Measurements from ENCODE around the gene AVL9. TPM values are rescaled to one million over a fixed set of nuclear protein-coding genes. Genes with fewer than 3 reads are reported as not detected.
"Not testable (repeated sequence)": the region's sequence is repeated elsewhere in the genome, so short reads cannot be mapped to it uniquely, and the experiment has no call there.

Gene AVL9
- total and polyA plus RNA-seq, 7 experiments from 2014 or later: 8.0 to 57.9 (median 35.4) TPM

- ATAC-seq (no peak), DNase-seq (no peak)
- no peaks in the 10 kb centered on the region for H3K36me3 ChIP-seq (ENCODE audit: control insufficient read depth in 2 of 3, insufficient read depth in 3 of 3, low read length in 3 of 3)
- H3K27me3 ChIP-seq (ENCODE audit: control insufficient read depth in 2 of 2, insufficient read depth in 2 of 2, low read length in 2 of 2): no peaks in the 10 kb centered on the region
- POLR2A ChIA-PET: no interaction called here
- intact Hi-C loops (cut with micrococcal nuclease): no loop called here
- Mint-ChIP-seq H3K4me3 (no peak overlapping the region), H3K27me3 (peaks cover 0 to 11% (median 2%) of the 10 kb centered on the region in 5 donors), H3K9me3 (no peaks in the 10 kb centered on the region), H3K36me3 (no peaks in the 10 kb centered on the region), H3K4me1 (no peaks in the 10 kb centered on the region), H3K27ac (no peak overlapping the region)
- CTCF ChIA-PET: no interaction called here
- H3K27ac ChIP-seq (ENCODE audit: low read depth, low read length): no peak overlapping the region
- H3K4me1 ChIP-seq (ENCODE audit: control insufficient read depth in 2 of 2, insufficient read depth in 2 of 2, low read length in 2 of 2): no peaks in the 10 kb centered on the region
- no peaks in the 10 kb centered on the region for H3K9me3 ChIP-seq (ENCODE audit: control insufficient read depth in 2 of 3, low read length in 3 of 3)
- no peak overlapping the region for H3K4me3 ChIP-seq (ENCODE audit: low read length)
These were observed 32.8 kb upstream of the AVL9 start for GRCh38 chr7:32462451-32462850.

GRCh38 chr7:32462977-32463376 lies 32.3 kb upstream of the AVL9 start:
- Histone ChIP-seq H3K9me3 (ENCODE audit: control insufficient read depth in 2 of 3, low read length in 3 of 3) (no peaks in the 10 kb centered on the region), H3K36me3 (ENCODE audit: control insufficient read depth in 2 of 3, insufficient read depth in 3 of 3, low read length in 3 of 3) (no peaks in the 10 kb centered on the region), H3K27me3 (ENCODE audit: control insufficient read depth in 2 of 2, insufficient read depth in 2 of 2, low read length in 2 of 2) (no peaks in the 10 kb centered on the region), H3K27ac (ENCODE audit: low read depth, low read length) (no peak overlapping the region), H3K4me1 (ENCODE audit: control insufficient read depth in 2 of 2, insufficient read depth in 2 of 2, low read length in 2 of 2) (no peaks in the 10 kb centered on the region), H3K4me3 (ENCODE audit: low read length) (no peak overlapping the region)
- H3K4me1 Mint-ChIP-seq: no peaks in the 10 kb centered on the region
- no peak overlapping the region for H3K27ac Mint-ChIP-seq
- ATAC-seq (no peak), DNase-seq (no peak)
- intact Hi-C loops (cut with micrococcal nuclease): no loop called here
- no peaks in the 10 kb centered on the region for H3K36me3 Mint-ChIP-seq
- H3K4me3 Mint-ChIP-seq: no peak overlapping the region
- peaks cover 0 to 11% (median 0%) of the 10 kb centered on the region in 5 donors for H3K27me3 Mint-ChIP-seq
- ChIA-PET CTCF (no interaction called here), POLR2A (no interaction called here)
- H3K9me3 Mint-ChIP-seq: no peaks in the 10 kb centered on the region

DNA sequence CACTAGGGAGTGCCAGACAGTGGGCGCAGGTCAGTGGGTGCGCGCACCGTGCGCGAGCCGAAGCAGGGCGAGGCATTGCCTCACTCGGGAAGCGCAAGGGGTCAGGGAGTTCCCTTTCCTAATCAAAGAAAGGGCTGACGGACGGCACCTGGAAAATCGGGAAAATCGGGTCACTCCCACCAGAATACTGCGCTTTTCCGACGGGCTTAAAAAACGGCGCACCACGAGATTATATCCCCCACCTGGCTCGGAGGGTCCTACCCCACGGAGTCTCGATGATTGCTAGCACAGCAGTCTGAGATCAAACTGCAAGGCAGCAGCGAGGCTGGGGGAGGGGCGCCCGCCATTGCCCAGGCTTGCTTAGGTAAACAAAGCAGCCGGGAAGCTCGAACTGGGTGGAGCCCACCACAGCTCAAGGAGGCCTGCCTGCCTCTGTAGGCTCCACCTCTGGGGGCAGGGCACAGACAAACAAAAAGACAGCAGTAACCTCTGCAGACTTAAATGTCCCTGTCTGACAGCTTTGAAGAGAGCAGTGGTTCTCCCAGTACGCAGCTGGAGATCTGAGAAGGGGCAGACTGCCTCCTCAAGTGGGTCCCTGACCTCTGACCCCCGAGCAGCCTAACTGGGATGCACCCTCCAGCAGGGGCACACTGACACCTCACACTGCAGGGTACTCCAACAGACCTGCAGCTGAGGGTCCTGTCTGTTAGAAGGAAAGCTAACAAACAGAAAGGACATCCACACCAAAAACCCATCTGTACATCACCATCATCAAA lies 30.5 kb upstream of the AVL9 start:
- DNase-seq; H3K9me3 Mint-ChIP-seq; H3K4me3 Mint-ChIP-seq; H3K27me3 ChIP-seq (ENCODE audit: control insufficient read depth in 2 of 2, insufficient read depth in 2 of 2, low read length in 2 of 2); H3K27ac ChIP-seq (ENCODE audit: low read depth, low read length); CTCF ChIA-PET; H3K4me3 ChIP-seq (ENCODE audit: low read length); H3K36me3 ChIP-seq (ENCODE audit: control insufficient read depth in 2 of 3, insufficient read depth in 3 of 3, low read length in 3 of 3); H3K36me3 Mint-ChIP-seq; H3K27ac Mint-ChIP-seq; H3K27me3 Mint-ChIP-seq; H3K9me3 ChIP-seq (ENCODE audit: control insufficient read depth in 2 of 3, low read length in 3 of 3); ATAC-seq; H3K4me1 Mint-ChIP-seq; H3K4me1 ChIP-seq (ENCODE audit: control insufficient read depth in 2 of 2, insufficient read depth in 2 of 2, low read length in 2 of 2); POLR2A ChIA-PET; intact Hi-C loops (cut with micrococcal nuclease): not testable (repeated sequence)

DNA sequence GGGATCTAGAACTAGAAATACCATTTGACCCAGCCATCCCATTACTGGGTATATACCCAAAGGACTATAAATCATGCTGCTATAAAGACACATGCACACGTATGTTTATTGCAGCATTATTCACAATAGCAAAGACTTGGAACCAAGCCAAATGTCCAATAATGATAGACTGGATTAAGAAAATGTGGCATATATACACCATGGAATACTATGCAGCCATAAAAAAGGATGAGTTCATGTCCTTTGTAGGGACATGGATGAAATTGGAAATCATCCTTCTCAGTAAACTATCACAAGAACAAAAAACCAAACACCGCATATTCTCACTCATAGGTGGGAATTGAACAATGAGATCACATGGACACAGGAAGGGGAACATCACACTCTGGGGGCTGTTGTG lies 25.3 kb upstream of the AVL9 start:
- H3K4me1 Mint-ChIP-seq; H3K4me3 ChIP-seq (ENCODE audit: low read length); DNase-seq; H3K9me3 Mint-ChIP-seq; H3K9me3 ChIP-seq (ENCODE audit: control insufficient read depth in 2 of 3, low read length in 3 of 3); H3K4me1 ChIP-seq (ENCODE audit: control insufficient read depth in 2 of 2, insufficient read depth in 2 of 2, low read length in 2 of 2); H3K27ac ChIP-seq (ENCODE audit: low read depth, low read length); H3K27me3 Mint-ChIP-seq; H3K36me3 ChIP-seq (ENCODE audit: control insufficient read depth in 2 of 3, insufficient read depth in 3 of 3, low read length in 3 of 3); H3K4me3 Mint-ChIP-seq; H3K36me3 Mint-ChIP-seq; ATAC-seq; H3K27me3 ChIP-seq (ENCODE audit: control insufficient read depth in 2 of 2, insufficient read depth in 2 of 2, low read length in 2 of 2); CTCF ChIA-PET; H3K27ac Mint-ChIP-seq; POLR2A ChIA-PET: not testable (repeated sequence)
- intact Hi-C loops (cut with micrococcal nuclease): loop anchor here (10.0 kb wide), 2 partner anchors 1335 to 1665 kb away; no protein-coding TSS in a partner anchor

- intact Hi-C loops (cut with micrococcal nuclease): loop anchor here (10.0 kb wide), 2 partner anchors 1336 to 1666 kb away; no protein-coding TSS in a partner anchor
- Mint-ChIP-seq H3K4me3 (no peak overlapping the region), H3K36me3 (peaks cover 0 to 3% (median 0%) of the 10 kb centered on the region in 5 donors), H3K9me3 (peaks cover 0 to 2% (median 0%) of the 10 kb centered on the region in 11 donors), H3K4me1 (peaks cover 0 to 1% (median 0%) of the 10 kb centered on the region in 7 donors), H3K27me3 (peaks cover 0 to 2% (median 0%) of the 10 kb centered on the region in 5 donors), H3K27ac (peak overlapping the region in 1 of 9 donors; percentile 58)
- H3K4me3 ChIP-seq (ENCODE audit: low read length): no peak overlapping the region
- DNase-seq (no peak), ATAC-seq (no peak)
- ChIA-PET POLR2A (no interaction called here), CTCF (no interaction called here)
- H3K27me3 ChIP-seq (ENCODE audit: control insufficient read depth in 2 of 2, insufficient read depth in 2 of 2, low read length in 2 of 2): no peaks in the 10 kb centered on the region
- no peak overlapping the region for H3K27ac ChIP-seq (ENCODE audit: low read depth, low read length)
- H3K4me1 ChIP-seq (ENCODE audit: control insufficient read depth in 2 of 2, insufficient read depth in 2 of 2, low read length in 2 of 2): no peaks in the 10 kb centered on the region
- H3K9me3 ChIP-seq (ENCODE audit: control insufficient read depth in 2 of 3, low read length in 3 of 3): no peaks in the 10 kb centered on the region
- H3K36me3 ChIP-seq (ENCODE audit: control insufficient read depth in 2 of 3, insufficient read depth in 3 of 3, low read length in 3 of 3): no peaks in the 10 kb centered on the region
These were observed 24.4 kb upstream of the AVL9 start for GRCh38 chr7:32470871-32471270.

DNA sequence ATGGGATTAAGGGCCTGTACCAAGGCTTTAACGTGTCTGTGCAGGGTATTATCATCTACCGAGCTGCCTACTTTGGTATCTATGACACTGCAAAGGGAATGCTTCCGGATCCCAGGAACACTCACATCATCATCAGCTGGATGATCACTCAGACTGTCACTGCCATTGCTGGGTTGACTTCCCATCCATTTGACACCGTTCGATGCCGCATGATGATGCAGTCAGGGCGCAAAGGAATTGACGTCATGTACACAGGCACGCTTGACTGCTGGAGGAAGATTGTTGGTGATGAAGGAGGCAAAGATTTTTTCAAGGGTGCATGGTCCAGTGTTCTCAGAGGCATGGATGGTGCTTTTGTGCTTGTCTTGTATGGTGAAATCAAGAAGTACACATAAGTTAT lies 23.3 kb upstream of the AVL9 start:
- Mint-ChIP-seq H3K9me3 (peaks cover 0 to 2% (median 0%) of the 10 kb centered on the region in 11 donors), H3K4me3 (no peak overlapping the region), H3K27ac (no peak overlapping the region), H3K36me3 (peaks cover 0 to 3% (median 0%) of the 10 kb centered on the region in 5 donors), H3K4me1 (peaks cover 0 to 1% (median 0%) of the 10 kb centered on the region in 7 donors), H3K27me3 (peaks cover 0 to 2% (median 0%) of the 10 kb centered on the region in 5 donors)
- H3K9me3 ChIP-seq (ENCODE audit: control insufficient read depth in 2 of 3, low read length in 3 of 3): no peaks in the 10 kb centered on the region
- H3K27ac ChIP-seq (ENCODE audit: low read depth, low read length): no peak overlapping the region
- H3K4me3 ChIP-seq (ENCODE audit: low read length): no peak overlapping the region
- H3K36me3 ChIP-seq (ENCODE audit: control insufficient read depth in 2 of 3, insufficient read depth in 3 of 3, low read length in 3 of 3): no peaks in the 10 kb centered on the region
- ChIA-PET POLR2A (no interaction called here), CTCF (no interaction called here)
- ATAC-seq (no peak), DNase-seq (no peak)
- H3K27me3 ChIP-seq (ENCODE audit: control insufficient read depth in 2 of 2, insufficient read depth in 2 of 2, low read length in 2 of 2): no peaks in the 10 kb centered on the region
- intact Hi-C loops (cut with micrococcal nuclease): loop anchor here (10.0 kb wide), 2 partner anchors 1337 to 1667 kb away; no protein-coding TSS in a partner anchor
- H3K4me1 ChIP-seq (ENCODE audit: control insufficient read depth in 2 of 2, insufficient read depth in 2 of 2, low read length in 2 of 2): no peaks in the 10 kb centered on the region

GRCh38 chr7:32474008-32474407 lies 21.3 kb upstream of the AVL9 start:
- Mint-ChIP-seq H3K36me3 (peaks cover 0 to 3% (median 0%) of the 10 kb centered on the region in 5 donors), H3K4me3 (no peak overlapping the region), H3K4me1 (peaks cover 0 to 1% (median 0%) of the 10 kb centered on the region in 7 donors), H3K9me3 (peaks cover 0 to 2% (median 0%) of the 10 kb centered on the region in 11 donors), H3K27me3 (peaks cover 0 to 2% (median 0%) of the 10 kb centered on the region in 5 donors), H3K27ac (no peak overlapping the region)
- DNase-seq (no peak), ATAC-seq (no peak)
- Histone ChIP-seq H3K36me3 (ENCODE audit: control insufficient read depth in 2 of 3, insufficient read depth in 3 of 3, low read length in 3 of 3) (no peaks in the 10 kb centered on the region), H3K27me3 (ENCODE audit: control insufficient read depth in 2 of 2, insufficient read depth in 2 of 2, low read length in 2 of 2) (no peaks in the 10 kb centered on the region), H3K9me3 (ENCODE audit: control insufficient read depth in 2 of 3, low read length in 3 of 3) (no peaks in the 10 kb centered on the region), H3K27ac (ENCODE audit: low read depth, low read length) (no peak overlapping the region), H3K4me3 (ENCODE audit: low read length) (no peak overlapping the region), H3K4me1 (ENCODE audit: control insufficient read depth in 2 of 2, insufficient read depth in 2 of 2, low read length in 2 of 2) (no peaks in the 10 kb centered on the region)
- ChIA-PET POLR2A (no interaction called here), CTCF (no interaction called here)
- intact Hi-C loops (cut with micrococcal nuclease): loop anchor here (10.0 kb wide), 2 partner anchors 1339 to 1669 kb away; no protein-coding TSS in a partner anchor
